Stimulated activated CD8-positive, alpha-beta memory T cell treated with anti-CD3 and anti-CD28 coated beads, Interleukin-12 subunit alpha, Interleukin-12 subunit beta, amount 100 ng/mL, for 24 hours (primary cell): ENCODE data around the gene VWF.
"Not testable (repeated sequence)": the region's sequence is repeated elsewhere in the genome, so short reads cannot be mapped to it uniquely, and the experiment has no call there.

Experiments used
- DNase-seq: peaks from one replicate; pipeline ENCODE4 v3.0.0-alpha.2; 2020; ENCODE audit errors: extremely low read depth

The VWF gene

DNA sequence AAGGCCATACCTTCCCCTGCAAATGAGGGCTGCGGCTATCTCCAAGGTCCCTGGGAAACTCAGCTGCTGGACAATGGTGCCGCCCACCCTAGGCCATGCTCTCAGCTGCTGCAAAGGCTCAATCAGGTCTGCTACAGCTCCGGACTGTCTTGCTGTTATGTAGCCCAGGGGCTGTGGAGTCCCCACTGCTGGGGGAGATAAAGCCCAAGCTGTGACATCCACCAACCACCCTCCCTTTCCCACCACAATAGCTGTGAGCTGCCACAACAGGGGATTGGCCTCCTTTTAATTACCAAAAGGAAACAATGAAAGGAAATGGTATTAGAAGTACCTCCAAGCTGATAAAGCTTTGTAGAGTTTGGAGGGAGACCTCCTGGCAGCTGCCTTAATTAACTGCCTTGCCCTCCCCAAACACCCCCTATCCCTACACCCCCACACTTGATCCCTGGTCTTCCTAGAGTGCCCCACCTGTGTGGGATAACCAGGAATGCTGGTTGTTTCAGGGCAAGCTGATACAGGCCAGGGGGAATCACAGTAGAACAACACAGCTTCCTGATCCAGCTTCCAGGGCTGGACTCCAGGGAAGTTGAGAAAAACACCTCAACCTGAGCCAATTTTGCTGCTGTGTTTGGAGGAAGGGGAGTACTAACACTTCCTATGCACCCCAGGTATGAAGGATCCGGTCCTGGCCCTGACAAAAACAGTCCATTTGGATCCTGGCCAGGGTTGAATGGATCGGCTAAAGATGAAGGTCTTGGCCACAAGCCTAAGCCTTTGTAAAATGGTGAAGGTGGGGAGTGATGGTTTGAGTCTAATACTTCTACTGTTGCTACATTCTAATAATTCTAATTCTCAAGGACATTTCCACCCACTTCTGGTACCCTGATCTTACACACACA lies at the start of gene VWF:
Gene VWF, minus strand, starts transcription at position 260 of the 899 bp plus-strand sequence. CDS start 1,474 bp downstream, outside the sequence.
- DNase-seq: no peak

DNA sequence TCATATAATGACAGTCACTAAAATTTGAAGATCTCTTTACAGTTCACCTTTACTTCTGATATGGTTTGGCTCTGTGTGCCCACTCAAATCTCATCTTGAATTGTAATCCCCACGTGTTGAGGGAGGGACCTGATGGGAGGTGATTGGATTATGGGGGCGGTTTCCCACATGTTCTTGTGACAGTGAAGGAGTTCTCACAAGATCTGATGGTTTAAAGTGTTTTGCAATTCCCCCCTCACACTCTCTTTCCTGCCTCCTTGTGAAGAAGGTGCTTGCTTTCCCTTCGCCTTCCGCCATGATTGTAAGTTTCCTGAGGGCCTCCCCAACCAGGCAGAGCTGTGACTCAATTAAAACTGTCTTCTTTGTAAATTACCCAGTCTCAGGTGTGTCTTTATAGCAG lies 48.4 kb upstream of the VWF start:
- no peak for DNase-seq

DNA sequence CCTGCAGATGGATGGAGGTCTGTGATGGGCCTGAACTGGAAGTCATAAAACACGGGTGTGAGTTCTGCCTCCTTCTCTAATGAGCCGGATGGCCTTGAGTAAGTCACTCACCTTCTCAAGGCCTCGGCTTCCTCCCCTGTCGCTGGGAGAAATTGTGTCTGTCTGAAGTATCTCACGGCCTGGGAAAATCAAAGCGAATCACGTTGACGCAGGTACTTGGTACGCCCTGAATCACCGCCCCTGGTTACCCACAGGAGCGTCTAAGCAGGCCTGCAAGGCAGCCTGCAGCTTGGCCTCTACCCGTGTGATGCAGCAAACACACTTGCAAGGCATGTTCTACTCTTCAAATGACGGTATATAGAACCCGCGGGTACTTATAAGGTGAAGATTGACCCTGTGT lies 47.6 kb upstream of the VWF start:
- DNase-seq: no peak

DNA sequence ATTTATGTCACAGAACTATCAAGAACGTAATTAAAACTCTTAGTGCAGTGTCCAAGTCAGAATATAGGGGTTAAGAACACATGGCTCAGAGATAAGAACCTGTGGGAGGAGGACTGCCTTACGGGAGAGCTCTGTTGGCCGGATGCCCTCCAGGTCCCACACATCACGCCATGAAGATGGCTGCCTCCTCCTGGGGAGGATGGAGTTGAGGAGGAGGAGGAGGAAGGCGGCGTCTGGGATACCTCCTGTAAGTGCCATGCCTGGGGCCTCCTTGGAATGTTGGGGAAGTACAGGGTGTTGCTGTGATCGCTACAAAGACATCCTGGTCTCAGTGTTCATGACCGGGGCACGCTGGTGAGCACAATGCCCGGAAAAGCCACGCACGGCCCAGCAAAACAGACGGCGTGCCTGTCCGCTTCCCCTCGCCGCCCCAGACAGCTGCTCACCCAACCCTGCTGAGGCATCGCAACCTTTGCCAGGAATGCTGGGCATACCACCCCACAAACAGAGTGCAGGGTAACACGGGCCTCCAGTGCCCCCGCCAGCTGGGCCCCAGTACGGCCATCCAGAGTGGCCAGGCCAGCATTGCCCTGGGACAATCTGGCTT lies 47.0 kb upstream of the VWF start:
- DNase-seq: no peak

DNA sequence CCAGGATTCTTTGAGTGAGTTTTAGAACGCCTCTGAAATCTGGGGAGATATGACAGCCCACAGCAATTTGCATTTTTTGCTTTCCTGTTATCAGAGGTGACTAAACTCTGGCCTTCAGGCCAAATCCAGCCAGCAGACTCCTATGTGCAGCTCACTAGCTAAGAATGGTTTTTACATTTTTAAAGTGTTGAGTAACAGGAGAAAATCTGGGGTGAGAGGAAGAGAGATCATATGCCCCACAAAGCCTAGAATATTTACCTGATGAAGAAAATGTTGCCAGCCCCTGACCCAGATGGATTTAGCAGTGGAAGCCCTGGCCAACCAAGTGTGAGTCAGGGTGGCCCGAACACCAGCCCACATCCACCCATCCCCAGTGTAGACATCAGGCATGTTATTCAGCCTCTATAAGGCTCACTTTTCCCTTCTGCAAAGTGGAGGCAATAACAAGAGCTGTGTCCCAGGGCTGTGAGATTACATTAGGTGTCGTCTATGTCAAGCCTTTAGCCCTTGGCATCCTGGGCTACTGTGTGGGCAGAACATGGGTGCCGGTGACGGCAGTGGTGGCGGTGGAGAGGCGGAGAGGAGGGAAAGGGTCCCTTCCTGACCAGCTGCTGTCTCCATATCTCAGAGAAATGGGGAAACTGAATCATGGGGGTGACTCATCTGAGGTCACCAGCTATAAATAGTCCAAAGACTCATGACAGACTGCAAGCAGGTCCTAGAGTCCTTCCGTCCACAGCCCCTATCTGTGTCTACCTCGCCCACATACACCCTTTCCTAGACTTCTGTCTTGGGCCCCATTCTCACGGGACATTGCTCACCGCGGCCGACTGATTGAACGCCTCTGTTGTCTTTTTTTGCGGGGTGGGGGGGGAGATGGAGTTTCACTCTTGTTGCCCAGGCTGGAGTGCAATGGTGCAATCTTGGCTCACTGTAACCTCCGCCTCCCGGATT lies 43.1 kb upstream of the VWF start:
- DNase-seq: peak; percentile 25

DNA sequence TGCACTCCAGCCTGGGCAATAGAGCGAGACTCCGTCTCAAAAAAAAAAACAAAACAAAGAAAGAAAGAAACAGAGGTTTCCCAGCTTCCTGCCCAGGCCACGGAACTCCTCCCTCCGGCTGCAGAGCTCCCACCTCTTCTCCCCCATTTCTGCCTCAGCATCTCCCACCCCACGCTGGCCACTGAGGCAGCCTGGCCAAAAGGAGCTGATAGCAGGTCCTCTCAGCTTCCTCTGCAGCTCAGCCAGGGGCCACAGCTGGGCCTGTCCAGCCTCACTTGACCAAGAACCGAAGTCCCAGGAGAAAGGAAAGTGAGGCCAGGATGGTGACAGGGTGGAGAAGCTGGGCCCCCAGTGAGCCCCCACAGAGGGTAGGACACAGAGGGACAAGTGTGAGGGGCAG lies 42.3 kb upstream of the VWF start:
- no peak for DNase-seq

DNA sequence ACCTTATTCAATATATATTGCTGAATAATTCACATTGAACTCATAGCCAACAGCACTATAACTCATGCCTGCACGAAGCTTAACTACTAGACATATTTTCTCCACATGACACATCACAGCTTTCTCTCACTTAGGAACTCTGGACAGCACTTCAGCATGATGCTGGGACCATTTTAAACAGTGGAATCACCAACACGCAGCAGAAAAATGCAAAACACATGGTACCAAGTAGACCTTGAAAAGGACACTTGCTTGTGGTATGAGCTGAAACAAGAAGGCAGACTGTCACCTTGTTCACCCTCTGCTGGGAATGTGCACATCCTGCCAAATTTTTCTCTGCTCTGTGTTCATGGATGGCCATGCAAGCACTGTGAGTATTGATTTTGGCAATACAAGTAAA lies 40.9 kb upstream of the VWF start:
- DNase-seq: no peak

DNA sequence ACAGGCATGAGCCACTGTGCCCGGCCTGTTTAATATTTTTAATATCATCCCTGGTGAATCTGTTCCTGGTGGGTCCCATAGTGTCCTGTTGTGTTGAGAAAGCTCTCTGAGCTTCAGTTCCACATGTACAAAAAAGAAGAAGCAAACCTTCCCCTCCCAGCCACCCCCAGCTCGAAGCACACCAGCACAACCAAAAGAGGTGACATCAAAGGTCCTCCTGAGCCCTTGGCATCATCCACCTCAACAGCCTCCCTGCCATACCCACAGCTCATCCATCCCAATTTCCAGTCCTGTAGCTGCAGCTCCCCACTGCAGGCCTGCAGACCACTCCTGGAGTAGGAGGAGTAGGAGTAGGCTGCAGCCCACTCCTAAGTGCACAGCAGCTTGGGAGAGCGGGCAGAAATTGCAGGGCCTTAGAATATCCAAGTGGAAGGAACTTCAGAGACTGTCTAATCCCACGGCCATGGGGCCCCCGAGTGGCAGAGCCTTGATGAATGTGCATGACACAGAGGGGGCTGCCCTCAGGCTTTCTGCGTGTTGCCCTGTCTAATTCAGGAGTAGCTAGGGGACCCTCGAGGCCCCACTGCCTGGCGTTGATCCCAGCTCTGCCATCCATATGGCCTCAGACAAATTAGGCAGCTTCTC lies 39.1 kb upstream of the VWF start:
- DNase-seq: no peak

DNA sequence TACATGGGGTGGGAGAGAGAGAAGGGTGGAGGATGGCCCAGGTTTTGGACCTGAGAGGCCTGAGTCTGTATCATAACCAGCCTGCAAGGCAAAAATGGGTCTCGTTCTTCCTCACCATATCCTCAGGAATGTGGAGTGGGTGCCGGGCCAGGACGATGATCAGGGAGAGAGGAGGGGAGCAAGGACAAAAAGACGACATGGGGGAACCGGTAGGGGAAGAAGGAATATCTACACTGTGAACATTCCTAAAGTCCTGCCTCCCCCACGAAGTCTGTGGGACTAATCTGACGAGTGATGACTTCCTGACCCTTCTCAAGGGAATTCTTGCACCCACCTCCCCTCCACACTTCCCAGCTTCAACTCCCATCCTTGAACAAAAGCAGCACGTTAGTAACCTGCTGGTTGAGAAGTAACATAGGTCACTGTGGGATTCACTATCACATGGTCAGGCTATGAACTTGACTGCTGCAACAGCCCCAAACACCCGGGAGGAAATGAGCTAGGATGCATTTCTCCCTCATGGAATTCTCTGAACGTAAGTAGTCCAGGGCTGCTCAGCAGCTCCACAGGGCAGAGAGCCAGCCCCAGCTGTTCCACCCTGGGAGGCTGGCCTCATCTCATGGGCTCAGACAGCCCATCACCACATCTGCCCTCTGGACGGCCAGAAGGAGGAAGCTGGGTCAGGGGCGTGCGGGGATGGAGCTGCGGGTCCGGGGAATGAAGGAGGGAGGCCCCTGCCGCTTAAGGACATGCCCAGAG lies 36.8 kb upstream of the VWF start:
- no peak for DNase-seq

DNA sequence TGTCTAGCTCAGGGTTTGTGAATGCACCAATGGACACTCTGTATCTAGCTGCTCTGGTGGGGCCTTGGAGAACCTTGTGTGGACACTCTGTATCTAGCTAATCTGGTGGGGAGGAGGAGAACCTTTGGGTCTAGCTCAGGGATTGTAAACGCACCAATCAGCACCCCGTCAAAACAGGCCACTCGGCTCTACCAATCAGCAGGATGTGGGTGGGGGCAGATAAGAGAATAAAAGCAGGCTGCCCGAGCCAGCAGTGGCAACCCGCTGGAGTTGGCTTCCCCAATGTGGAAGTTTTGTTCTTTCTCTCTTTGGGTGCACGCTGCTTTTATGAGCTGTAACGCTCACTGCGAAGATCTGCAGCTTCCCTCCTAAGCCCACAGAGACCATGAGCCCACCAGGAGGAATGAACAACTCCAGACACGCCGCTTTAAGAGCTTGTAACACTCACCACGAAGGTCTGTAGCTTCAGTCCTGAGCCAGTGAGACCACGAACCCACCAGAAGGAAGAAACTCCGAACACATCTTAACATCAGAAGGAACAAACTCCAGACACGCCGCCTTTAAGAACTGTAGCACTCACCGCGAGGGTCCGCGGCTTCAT lies 35.7 kb upstream of the VWF start:
- not testable (repeated sequence) for DNase-seq

DNA sequence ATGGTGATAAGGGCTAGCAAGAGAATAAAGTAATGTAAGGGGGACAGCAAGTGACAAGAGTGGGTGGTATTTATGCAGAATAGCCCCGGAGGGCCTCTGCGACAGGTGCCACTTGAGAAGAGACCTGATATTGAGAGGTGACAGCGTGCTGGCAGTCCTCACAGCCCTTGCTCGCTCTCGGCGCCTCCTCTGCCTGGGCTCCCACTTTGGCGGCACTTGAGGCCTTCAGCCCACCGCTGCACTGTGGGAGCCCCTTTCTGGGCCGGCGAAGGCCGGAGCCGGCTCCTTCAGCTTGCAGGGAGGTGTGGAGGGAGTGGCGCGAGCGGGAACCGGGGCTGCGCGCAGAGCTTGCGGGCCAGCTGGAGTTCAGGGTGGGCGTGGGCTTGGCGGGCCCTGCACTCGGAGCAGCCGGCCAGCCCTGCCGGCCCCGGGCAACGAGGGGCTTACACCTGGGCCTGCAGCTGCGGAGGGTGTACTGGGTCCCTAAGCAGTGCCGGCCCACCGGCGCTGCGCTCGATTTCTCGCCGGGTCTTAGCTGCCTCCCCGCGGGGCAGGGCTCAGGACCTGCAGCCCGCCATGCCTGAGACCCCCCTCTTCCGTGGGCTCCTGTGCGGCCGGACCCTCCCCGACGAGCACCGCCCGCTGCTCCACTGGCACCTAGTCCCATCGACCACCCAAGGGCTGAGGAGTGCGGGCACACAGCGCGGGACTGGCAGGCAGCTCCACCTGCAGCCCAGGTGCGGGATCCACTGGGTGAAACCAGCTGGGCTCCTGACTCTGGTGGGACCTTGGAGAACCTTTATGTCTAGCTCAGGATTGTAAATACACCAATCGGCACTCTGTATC lies 34.9 kb upstream of the VWF start:
- DNase-seq: not testable (repeated sequence)

DNA sequence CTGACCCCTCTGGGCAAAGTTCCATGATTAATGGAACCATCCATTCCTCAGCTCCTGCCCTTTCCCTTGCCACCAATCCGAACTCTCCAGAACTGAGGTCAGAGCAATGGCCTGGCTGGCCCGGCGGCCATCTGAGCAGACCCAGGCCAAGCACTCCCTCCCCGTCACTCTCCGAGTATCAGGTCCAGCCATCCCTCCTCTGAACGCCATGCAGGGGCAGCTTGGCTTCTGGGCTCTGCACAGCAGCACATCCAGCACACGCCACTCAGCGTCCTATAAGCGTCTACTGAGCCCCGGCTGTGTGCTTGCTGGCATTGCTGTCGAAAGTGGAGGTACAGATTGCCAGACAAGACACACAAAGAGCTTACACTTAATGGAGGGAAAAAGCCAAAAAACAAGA lies 34.3 kb upstream of the VWF start:
- DNase-seq: no peak

DNA sequence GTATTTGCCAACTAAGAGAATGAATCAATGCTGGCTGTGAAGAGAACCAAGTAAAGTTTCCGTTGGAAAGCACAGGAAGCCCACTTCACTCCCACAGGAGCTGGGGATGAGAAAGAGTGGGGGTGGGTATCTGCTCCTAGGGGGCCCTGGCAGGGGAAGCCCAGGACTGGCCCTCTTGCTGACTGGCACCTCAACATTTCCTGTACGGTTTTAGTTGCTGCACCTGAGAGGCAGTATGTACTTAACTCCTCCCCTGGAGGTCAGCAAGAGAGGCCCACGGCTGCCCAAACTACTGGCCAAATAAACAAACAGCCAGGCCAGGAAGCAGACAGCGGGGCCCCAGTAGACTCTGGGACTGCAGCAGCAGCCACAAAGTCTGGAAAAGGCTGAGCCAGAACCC lies 33.8 kb upstream of the VWF start:
- no peak for DNase-seq

DNA sequence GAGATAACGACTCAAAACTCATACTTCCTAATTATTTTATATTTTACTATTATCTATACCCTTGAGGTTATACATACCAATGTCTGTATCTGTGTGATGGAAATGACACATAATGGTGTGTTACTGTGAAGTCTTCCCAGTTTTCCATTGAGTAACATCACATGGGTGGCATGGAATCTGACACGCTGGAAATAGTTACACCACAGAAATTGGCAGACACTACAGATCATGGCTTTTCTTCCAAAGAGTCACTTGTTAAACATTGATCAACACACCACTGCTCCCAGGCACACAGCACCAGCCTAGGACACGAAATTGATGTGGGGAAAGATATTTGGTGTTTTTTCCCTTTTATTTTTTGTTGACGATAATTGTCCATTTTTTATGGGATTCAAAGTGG lies 33.0 kb upstream of the VWF start:
- no peak for DNase-seq

DNA sequence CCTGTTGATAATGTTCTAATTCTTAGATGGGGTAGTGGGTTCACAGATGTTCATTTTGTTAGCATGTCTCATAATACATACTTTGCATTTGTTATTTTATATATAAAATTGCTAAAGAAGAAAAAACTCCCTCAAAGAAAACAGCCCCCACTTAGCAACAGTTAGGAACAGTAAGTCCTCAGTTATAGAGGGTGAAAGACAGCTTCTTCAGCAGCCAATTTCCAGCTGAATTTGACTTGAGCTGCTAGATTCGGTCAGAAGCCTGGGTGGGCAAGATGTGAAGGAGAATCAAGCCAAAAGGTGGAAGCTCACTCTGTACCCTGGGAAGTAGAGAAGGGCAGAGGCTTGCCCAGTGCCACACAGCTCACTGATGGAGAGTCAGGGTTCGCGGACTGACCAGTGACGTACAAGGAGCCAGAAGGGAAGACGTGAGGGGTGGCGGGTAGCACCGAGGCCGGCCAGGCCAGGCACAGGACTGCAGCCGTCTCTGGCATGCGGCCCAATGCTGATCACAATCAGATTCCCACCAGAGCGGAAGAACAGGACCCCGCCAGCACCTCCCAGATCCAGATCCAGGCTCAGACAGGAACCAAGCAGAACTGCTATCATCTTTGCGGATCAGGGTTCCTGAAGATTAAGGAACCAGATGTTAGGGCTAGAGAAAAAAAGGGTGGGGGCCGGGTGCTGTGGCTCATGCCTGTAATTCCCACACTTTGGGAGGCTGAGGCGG lies 30.4 kb upstream of the VWF start:
- no peak for DNase-seq

DNA sequence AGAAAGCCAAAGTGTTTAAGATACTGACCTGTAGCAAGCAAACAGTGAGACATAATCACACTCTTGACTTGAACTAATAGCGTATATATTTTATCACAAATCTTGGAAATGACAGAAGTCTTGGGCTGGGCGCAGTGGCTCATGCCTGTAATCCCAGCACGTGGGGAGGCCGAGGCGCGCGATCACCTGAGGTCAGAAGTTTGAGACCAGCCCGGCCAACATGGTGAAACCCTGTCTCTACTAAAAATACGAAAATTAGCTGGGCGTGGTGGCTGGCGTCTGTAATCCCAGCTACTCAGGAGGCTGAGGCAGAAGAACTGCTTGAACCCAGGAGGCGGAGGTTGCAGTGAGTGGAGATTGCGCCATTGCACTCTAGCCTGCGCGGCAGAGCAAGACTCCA lies 24.3 kb upstream of the VWF start:
- DNase-seq: not testable (repeated sequence)

DNA sequence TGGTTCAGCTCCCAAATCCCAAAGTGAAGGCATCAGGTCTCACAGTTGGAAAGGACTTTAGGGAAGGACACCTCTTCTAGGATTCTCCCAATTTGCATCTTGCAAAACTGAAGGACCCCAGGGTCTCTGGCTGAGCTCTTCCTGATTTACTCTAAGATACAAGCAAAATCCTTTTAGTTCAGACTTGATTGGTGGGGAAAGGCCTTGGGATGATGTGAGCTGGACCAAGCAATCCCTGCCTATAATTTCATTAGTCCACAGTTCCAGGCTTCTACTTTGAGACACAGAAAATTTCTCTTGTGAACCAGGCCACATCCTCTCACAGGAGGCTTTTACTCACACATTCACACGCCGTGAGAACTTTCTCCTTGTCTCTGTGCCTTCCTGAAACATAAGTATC lies 23.6 kb upstream of the VWF start:
- DNase-seq: no peak

DNA sequence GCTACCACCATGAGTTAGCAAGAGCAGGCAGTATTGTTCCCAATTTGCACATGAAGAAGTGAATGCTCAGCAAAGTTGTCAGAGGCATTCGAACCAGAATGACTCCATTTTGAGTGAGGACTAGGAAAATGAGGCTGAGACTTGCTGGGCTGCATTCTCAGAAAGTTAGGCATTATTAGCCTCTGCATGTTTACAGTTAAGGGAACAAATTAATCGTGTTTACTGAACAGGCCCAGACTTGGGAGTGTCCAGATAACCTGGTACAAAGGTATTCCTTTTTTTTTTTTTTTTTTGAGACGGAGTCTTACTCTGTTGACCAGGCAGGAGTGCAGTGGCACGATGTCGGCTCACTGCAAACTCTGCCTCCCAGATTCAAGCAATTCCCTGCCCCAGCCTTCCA lies 22.5 kb upstream of the VWF start:
- DNase-seq: no peak

DNA sequence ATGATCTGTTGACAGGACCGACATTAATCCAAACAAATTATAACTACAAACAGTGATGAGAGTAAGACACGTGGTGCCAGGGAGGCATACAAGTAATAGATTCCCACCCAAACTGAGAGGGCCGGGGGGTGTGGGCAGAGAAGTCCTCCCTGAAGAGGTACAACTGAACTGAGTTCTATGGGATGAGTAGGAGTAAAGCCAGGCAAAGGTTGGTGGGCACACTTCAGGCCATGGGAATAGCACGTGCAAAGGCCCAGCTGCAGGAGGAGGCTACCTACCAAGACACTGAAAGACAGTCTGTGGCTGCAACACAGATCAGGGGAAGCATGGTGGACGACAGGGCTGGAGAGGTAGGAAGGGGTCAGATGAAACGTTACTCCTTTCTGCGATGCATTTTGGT lies 22.0 kb upstream of the VWF start:
- no peak for DNase-seq
